Measurements from ENCODE around the gene GPHB5.
"Not testable (repeated sequence)": the region's sequence is repeated elsewhere in the genome, so short reads cannot be mapped to it uniquely, and the experiment has no call there.

GPHB5 gene, protein sequence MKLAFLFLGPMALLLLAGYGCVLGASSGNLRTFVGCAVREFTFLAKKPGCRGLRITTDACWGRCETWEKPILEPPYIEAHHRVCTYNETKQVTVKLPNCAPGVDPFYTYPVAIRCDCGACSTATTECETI

GRCh38 chr14:63318835-63319234 lies at the start of gene GPHB5:
GPHB5 (minus strand) TSS chr14:63318935; CDS start chr14:63317849, 1,086 bp downstream.
- no peak for DNase-seq

DNA sequence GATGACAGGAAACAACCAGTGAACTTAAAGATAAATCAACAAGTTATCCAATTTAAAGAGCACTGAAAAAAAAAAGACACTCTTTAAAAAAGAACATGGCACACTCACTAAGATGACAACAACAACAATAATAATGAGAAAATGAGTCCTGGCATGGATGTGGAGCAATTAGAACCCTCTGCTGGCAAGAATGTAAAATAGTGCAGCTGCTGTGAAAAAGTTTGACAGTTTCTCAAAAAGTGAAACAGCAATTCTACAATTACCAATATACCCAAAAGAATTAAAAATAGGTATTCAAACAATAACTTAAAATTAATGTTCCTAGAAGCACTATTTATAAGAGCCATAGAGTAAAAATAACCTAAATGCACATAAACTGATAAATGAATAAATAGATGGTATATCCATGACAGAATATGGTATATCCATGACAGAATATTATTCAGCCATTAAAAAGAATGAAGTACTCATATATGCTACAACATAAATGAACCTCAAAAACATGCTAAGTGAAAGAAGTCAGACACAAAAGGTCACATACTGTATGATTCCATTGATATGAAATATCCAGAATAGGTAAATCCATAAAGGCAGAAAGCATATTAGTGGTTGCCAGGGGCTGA lies 49.1 kb upstream of the GPHB5 start:
- no peak for DNase-seq

DNA sequence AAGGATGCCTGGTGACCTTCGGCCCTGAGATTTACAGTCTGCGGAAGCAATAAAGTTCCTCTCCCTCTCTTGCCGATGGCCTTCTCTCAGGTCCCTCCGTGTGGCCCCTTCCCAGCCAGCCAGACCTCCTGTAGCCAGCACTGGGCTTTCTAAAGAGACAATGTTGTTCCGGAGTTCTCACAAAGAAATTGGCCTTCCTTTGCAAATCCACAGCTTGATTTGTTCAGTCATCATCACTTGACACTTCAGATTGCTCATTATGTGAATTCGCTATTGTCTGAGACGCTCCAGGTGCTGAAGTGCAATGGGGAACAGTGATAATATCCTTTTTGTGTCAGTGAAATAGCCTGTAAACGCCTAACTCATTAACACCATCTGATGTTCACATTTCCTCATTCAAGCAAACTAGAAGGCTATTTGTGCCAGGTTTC lies 43.7 kb upstream of the GPHB5 start:
- no peak for DNase-seq

DNA sequence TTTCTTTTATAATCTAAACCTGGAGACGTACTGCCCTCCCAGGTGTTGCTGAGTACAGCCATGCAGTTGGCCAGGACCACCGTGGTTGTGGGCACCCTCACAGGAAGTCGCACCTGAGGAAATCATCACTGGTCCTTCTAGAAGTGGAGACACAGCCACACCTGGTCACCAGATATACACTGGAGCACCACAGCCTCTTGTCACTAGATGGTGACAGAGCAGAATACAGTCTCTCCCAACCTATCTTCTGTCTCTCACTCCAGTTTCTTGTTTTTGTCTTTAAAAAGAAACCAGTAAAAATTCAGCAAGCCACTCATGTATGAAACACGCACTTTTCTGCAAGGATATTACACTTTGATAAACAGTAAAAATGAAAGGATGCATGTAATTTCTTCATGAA lies 43.1 kb upstream of the GPHB5 start:
- no peak for DNase-seq

GRCh38 chr14:63357841-63358240 lies 39.1 kb upstream of the GPHB5 start:
- no peak for DNase-seq

DNA sequence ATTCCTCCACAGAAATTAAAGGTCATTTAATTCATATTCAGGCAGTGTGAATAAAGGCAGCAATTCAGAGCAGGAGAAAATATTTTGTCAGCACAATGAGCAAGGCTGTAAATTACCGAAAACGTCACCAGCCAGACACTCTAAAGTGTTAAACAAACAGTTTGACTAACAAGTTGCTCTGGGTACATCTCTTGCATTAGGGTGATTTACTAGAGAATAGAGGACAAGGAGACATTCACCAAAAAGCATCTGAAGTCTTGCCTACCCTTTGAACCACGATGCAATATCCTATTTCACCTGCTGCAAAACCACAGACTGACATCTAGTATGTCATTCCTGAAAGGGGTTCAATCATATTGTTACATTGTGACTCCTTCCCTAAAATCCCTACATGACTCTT lies 27.1 kb upstream of the GPHB5 start:
- DNase-seq = peak; percentile 32

DNA sequence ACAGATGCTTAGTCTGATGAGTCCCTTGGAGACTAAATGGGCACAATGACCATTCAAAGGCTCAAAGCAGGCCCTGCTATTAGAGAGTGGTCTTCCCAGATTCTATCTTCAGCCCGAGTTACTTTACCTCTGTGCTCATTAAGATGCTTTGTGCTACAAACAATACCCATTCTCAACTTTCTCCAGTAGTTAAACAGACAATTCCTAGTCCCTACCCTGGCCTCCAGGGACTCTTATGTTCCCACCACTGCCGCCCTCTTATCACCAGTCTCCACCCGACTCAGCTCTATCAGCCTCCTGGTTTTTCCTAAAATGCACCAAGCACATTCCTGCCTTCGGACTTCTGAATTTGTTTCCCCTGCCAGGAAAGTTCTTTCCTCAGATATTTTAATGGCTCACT lies 25.6 kb upstream of the GPHB5 start:
- no peak for DNase-seq

DNA sequence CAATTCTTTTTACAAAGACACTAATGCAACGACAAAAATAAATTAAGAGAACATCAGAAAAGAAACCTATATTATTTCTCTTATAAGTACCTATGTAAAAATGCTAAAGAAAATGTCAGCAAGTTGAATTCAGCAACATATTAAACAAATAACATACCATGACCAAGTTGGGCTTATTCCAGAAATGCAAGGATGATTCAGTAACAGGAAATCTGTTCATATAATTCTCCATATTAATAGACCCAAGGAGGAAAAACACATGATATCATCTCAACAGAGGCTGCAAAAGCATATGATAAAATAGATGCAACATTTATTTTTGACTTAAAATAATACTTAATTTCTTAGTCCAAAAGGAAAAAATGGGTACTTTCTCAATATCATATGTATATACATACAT lies 25.1 kb upstream of the GPHB5 start:
- no peak for DNase-seq

DNA sequence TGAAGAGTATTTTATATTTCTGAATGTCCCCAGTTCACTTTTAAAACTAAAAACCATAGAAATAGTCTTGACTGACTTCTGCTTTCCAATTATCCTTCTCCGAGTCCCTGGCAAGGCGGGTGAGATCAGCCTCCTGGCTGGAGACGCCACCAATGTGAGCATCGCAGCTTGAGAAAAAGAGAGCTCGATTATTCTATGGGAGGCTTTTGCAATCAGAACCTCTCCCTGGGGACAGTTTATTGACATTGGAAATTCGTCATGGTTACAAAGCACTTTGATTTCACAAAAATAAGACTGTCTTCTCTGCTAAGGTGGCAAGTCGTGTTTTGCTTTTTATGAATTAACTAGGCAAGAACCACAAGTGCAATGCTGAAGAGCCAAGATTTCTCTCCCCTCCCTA lies 23.6 kb upstream of the GPHB5 start:
- DNase-seq = no peak

GRCh38 chr14:63328787-63329737 lies 10.3 kb upstream of the GPHB5 start:
- DNase-seq = no peak

DNA sequence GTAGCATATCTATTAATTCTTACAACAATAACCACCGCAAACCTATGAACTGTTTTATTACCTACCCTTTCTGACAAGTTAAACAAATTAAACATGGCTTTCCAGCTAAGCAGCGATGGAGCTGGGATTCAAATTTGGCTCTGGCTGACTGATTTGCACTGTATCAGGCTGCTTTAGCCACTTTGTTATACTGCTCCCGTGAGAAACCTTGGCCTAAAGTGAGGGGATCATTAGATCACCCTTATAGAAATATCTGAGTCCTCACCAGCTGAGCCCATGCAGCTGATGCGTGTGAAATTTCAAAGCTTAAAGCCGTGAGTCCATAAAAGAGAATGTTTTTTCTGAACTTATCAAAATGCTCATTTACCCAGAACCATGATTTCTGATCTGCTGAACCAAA lies 8.1 kb upstream of the GPHB5 start:
- no peak for DNase-seq

DNA sequence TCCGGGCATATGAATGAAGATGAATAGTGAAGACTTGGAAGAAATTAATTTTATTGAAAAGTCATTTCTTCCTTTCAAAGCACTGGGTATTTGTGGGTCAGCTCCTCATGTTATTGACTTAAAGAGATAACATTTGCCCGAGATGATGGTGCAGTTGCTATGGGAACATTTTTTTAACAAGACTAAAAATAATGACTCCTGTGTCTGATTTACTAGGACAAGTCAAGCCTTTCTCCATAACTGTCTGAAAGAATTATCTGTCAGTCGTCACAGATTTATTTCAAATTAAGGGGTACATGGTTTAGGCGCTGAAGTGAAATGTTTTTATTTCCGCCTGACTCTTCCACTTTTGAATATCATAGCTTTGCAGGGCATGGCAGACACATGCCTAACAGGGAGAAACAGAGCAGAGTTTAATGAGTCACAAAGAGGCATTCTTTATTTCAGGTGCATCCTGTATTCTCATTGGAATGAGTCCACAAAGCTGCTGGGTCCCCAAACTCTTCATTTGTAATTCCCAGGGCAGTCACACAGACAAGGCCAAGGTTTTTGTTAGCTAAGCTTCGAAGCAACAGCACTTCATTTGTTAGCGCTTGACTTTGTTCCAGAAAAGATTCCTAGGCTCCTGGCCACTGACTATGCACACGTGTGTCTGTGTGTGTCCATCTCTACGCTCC lies 4.3 kb upstream of the GPHB5 start:
- DNase-seq = no peak

DNA sequence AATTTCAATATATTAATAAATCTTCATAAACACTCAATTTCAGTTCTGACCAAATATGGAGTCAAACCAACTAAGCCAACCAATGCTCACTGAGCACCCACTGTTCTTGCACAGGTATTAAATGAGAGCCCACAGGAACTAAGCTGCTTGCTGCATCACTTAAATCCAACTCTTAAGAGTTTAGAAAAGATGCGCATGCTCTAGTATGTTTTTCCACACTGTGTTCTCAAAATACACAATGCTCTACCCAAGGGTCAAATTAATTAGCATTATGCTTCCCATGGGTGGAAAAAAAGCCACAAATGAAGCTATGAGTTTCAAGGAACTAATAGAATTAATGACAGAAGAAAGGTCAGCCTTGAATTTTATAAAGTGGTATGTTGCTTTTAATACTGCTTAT lies 3.7 kb upstream of the GPHB5 start:
- no peak for DNase-seq

DNA sequence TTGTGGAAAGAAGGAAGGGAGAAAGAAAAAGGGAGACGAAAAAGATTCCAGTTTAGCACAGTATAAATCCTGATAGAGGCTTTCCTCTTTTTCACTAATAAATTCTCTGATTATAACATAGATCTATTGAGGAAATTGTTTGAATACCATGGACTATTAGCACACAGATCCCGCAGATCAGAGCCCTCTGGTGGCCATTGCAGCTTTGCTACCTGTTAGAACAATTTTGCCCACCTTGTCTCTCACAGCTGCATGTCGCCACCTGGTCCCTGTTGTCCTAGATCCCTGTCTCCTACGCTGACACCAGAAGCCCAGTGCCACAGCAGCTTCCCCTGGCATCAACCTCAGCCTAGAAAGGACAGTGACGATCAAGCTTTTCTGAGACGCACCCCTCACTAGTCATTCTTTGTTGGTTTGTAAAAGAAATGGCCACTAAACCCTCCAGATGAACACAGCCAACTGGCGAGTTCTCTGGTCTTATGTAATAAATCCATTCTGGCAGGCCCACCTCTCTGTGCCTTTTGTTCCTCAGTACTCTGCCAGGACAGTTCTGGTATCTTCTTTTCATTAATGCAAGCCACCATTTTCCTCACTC lies 9.9 kb downstream of the GPHB5 start:
- peak; percentile 62 for DNase-seq

DNA sequence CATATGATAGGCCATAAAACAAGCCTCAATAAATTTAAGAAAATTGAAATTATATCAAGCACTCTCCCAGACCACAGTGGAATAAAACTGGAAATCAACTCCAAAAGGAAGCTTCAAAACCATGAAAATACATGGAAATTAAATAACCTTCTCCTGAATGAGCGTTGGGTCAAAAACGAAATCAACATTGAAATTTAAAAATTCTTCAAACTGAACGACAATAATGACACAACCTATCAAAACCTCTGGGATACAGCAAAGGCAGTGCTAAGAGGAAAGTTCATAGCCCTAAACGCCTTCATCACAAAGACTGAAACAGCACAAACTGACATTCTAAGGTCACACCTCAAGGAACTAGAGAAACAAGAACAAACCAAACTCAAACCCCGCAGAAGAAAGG lies 14.3 kb downstream of the GPHB5 start:
- DNase-seq = not testable (repeated sequence)

GRCh38 chr14:63301891-63302534 lies 16.7 kb downstream of the GPHB5 start:
- no peak for DNase-seq

DNA sequence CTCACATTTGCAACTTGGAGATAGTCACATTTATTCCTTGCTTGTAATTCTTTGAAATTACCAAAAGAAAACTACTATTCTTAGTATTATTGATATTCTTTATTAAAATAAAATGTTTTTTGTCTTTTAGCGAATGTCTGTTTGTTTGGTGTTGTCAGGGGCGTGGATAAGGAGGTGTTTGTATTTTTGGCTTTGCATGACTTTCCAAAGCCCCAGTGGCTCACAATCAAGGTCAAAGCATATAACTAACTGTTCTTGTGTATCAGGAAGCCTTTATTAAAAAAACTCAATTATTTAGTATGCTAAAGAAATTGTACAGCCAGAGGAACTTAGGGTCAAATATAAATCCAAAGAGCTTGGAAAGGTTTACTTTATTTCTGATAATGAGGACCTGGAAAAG lies 17.9 kb downstream of the GPHB5 start:
- no peak for DNase-seq

DNA sequence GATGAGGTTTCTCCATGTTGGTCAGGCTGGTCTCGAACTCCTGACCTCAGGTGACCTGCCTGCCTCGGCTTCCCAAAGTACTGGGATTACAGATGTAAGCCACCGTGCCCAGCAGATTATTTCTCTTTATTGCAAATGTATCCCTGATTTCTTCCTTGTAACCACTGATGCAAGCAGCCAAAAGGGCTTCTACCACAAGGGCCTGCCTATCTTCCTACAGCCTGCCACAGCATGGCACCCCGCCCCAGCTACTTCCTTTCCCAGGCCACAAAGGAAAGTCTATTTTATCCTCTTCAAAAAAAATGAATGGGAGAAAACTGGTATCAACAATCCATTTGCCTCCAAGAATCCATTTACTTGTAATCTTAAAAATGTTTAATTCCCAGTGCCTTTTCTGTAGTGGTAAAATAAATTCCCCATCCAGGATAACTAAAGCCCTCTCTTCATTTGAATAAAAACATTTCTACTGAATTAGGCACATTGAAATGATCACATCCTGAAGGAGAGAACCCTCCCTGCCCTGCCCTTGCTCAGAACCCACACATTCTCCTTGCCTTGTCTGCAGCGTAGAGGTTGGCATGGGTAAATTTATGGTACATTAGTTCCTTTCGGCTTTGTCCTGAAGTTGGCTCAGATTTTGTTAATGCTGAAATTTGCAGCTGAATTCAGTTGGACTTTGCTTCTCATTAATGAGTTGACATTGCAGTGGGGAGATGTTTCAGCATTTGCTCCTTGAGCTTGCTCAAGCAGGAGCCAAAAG lies 19.2 kb downstream of the GPHB5 start:
- DNase-seq = no peak

- no peak for DNase-seq
These were observed 21.2 kb downstream of the GPHB5 start for GRCh38 chr14:63297372-63298063.

- no peak for DNase-seq
These were observed 22.6 kb downstream of the GPHB5 start for GRCh38 chr14:63296060-63296563.

GRCh38 chr14:63295231-63295685 lies 23.5 kb downstream of the GPHB5 start:
- no peak for DNase-seq
